ENCODE measurements around the gene SIRPB2. TPM values are rescaled to one million over a fixed set of nuclear protein-coding genes. Genes with fewer than 3 reads are reported as not detected.

The SIRPB2 gene
- polyA plus RNA-seq, 1 donor (not counting 4 experiments of a cell fraction or from before 2014, with no cell fraction given) = 1.6 TPM

DNA sequence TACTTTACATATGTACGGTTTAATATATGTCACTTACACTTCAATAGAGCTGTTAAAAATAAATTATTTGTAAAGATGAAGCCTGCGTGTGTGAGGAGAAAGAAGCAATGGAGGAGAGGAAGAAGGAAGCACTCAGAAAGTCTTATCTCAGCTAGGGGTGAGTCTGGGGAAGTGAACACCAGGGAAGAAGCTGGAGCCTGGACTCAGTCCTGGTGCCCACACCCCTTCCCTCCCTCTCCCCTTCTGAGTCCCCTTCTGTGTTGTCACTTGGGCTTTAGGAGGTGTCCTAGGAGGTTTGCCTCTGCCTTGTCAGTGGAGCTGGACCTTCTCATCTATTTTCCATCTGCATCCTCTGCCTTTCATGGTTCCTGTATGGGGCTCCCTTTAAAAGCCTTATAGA, 1.9 kb downstream of the SIRPB2 start:
- peaks cover 37% of the 10 kb centered on the region for H3K4me1 ChIP-seq (ENCODE audit: control insufficient read depth, extremely low read depth, insufficient read depth, low read length)
- peak overlapping the region; percentile 53 for H3K9ac ChIP-seq (ENCODE audit: control insufficient read depth, extremely low read depth, insufficient read depth, low read length)
- H3K27ac ChIP-seq (ENCODE audit: control insufficient read depth, insufficient read depth, low read length) = peak overlapping the region; percentile 86
- no peaks in the 10 kb centered on the region for H3K9me1 ChIP-seq (ENCODE audit: control insufficient read depth, extremely low read depth, insufficient read depth, low read length)
- peak overlapping the region; percentile 70 for H2AFZ ChIP-seq (ENCODE audit: control insufficient read depth, low read length)
- H4K20me1 ChIP-seq (ENCODE audit: control insufficient read depth, extremely low read depth, insufficient read depth, low read length) = no peaks in the 10 kb centered on the region
- H3K9me3 ChIP-seq (ENCODE audit: control insufficient read depth, low read depth, low read length) = no peaks in the 10 kb centered on the region
- dilution Hi-C loops (cut with MboI; ENCODE audit: extremely low pct_ligation_motif_present, low sequenced_read_pairs) = no loop called here
- FAIRE-seq (no peak), DNase-seq (ENCODE audit: low read depth, low spot score) (no peak)
- H3K79me2 ChIP-seq (ENCODE audit: control insufficient read depth, insufficient read depth, low read length) = no peaks in the 10 kb centered on the region
- no peaks in the 10 kb centered on the region for H3K36me3 ChIP-seq (ENCODE audit: control insufficient read depth in 2 of 2, extremely low read depth in 1 of 2, insufficient read depth in 2 of 2, low read length in 2 of 2)
- H3K4me3 ChIP-seq (ENCODE audit: control insufficient read depth in 2 of 3, extremely low read depth in 1 of 3, insufficient read depth in 2 of 3, low read depth in 1 of 3, low read length in 3 of 3) = peak overlapping the region in 2 of 3 experiments; percentile 14 to 25
- no peaks in the 10 kb centered on the region for H3K27me3 ChIP-seq (ENCODE audit: control insufficient read depth, extremely low read depth, insufficient read depth, low read length)
- H3K4me2 ChIP-seq (ENCODE audit: control insufficient read depth, extremely low read depth, insufficient read depth, low read depth, low read length) = peak overlapping the region; percentile 68
- TF ChIP-seq EZH2 (IDR thresholded peaks at IDR 0.05; ENCODE audit: low read length) = no peak
- TF ChIP-seq, protein P1, sequence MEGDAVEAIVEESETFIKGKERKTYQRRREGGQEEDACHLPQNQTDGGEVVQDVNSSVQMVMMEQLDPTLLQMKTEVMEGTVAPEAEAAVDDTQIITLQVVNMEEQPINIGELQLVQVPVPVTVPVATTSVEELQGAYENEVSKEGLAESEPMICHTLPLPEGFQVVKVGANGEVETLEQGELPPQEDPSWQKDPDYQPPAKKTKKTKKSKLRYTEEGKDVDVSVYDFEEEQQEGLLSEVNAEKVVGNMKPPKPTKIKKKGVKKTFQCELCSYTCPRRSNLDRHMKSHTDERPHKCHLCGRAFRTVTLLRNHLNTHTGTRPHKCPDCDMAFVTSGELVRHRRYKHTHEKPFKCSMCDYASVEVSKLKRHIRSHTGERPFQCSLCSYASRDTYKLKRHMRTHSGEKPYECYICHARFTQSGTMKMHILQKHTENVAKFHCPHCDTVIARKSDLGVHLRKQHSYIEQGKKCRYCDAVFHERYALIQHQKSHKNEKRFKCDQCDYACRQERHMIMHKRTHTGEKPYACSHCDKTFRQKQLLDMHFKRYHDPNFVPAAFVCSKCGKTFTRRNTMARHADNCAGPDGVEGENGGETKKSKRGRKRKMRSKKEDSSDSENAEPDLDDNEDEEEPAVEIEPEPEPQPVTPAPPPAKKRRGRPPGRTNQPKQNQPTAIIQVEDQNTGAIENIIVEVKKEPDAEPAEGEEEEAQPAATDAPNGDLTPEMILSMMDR (optimal IDR thresholded peaks at IDR 0.05 in 1 of 3, IDR thresholded peaks at IDR 0.05 in 1 of 3, conservative IDR thresholded peaks at IDR 0.05 in 1 of 3; ENCODE audit: extremely low read depth in 1 of 3, insufficient read depth in 2 of 3, low read length in 3 of 3) = no peak

DNA sequence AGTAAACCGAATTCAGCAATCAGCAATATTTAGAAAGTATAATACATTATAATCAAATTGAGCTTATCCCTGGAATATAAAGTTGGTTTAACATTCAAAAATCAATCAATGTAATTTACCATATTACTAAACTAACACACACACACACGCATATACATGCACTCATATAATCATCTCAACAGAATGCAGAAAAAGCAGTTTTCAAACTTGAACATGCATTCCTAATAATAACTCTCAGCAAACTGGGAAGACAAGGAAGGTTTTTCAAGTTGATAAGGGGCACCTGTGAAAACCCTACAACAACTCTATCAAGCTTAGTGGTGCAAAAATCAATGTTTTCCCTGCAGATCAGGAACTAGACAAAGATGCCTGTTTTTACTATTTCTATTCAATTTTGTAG, 4.7 kb downstream of the SIRPB2 start:
- Histone ChIP-seq H3K79me2 (ENCODE audit: control insufficient read depth, insufficient read depth, low read length) (no peaks in the 10 kb centered on the region), H3K9me1 (ENCODE audit: control insufficient read depth, extremely low read depth, insufficient read depth, low read length) (no peaks in the 10 kb centered on the region), H4K20me1 (ENCODE audit: control insufficient read depth, extremely low read depth, insufficient read depth, low read length) (no peaks in the 10 kb centered on the region), H3K27ac (ENCODE audit: control insufficient read depth, insufficient read depth, low read length) (no peak overlapping the region), H3K9me3 (ENCODE audit: control insufficient read depth, low read depth, low read length) (no peaks in the 10 kb centered on the region), H3K4me1 (ENCODE audit: control insufficient read depth, extremely low read depth, insufficient read depth, low read length) (peaks cover 46% of the 10 kb centered on the region), H3K27me3 (ENCODE audit: control insufficient read depth, extremely low read depth, insufficient read depth, low read length) (no peaks in the 10 kb centered on the region), H3K36me3 (ENCODE audit: control insufficient read depth in 2 of 2, extremely low read depth in 1 of 2, insufficient read depth in 2 of 2, low read length in 2 of 2) (no peaks in the 10 kb centered on the region), H3K4me2 (ENCODE audit: control insufficient read depth, extremely low read depth, insufficient read depth, low read depth, low read length) (no peak overlapping the region), H3K9ac (ENCODE audit: control insufficient read depth, extremely low read depth, insufficient read depth, low read length) (no peak overlapping the region), H2AFZ (ENCODE audit: control insufficient read depth, low read length) (no peak overlapping the region), H3K4me3 (ENCODE audit: control insufficient read depth in 2 of 3, extremely low read depth in 1 of 3, insufficient read depth in 2 of 3, low read depth in 1 of 3, low read length in 3 of 3) (no peak overlapping the region)
- dilution Hi-C loops (cut with MboI; ENCODE audit: extremely low pct_ligation_motif_present, low sequenced_read_pairs) = no loop called here
- DNase-seq (ENCODE audit: low read depth, low spot score) = no peak
- no peak for FAIRE-seq
- TF ChIP-seq, protein P1 (optimal IDR thresholded peaks at IDR 0.05 in 1 of 3, IDR thresholded peaks at IDR 0.05 in 1 of 3, conservative IDR thresholded peaks at IDR 0.05 in 1 of 3; ENCODE audit: extremely low read depth in 1 of 3, insufficient read depth in 2 of 3, low read length in 3 of 3) = no peak
- no peak for TF ChIP-seq EZH2 (IDR thresholded peaks at IDR 0.05; ENCODE audit: low read length)

Data from keratinocyte (primary cell).